ENCODE results near the gene UMPS.

UMPS gene

GRCh38 chr3:124764746-124765145 lies 34.5 kb downstream of the UMPS start:
- DNase-seq, result no peak

DNA sequence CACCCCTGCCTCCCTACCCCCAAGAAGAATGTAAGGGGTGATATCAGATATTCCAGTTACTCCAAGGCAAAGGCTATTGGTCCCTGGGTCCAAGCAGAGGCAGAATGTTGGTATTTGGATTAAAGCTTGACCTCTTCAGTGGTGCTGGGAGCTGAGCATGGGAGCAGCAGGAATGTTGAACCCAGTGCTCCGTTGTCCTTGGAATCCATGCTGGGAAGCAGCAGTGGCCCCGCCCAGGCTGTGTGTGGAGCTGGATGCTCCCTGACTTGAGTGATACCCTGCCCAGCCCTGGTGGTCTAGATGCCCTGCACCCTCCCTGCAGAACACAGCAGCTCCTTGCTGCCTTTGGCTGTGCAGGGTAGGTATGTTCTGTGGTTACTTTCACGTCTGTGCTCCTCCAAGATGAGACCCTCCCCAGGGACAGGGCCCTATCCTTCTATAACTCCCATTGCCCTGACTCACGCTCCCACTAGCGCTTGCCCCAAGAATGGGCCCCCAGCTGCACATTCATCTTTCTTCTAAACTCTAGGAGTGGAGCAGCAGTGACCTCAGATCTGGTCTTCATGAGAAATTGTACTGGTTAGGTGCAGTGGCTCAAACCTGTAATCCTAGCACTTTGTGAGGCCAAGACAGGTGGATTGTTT lies 35.1 kb downstream of the UMPS start:
- no peak for DNase-seq

DNA sequence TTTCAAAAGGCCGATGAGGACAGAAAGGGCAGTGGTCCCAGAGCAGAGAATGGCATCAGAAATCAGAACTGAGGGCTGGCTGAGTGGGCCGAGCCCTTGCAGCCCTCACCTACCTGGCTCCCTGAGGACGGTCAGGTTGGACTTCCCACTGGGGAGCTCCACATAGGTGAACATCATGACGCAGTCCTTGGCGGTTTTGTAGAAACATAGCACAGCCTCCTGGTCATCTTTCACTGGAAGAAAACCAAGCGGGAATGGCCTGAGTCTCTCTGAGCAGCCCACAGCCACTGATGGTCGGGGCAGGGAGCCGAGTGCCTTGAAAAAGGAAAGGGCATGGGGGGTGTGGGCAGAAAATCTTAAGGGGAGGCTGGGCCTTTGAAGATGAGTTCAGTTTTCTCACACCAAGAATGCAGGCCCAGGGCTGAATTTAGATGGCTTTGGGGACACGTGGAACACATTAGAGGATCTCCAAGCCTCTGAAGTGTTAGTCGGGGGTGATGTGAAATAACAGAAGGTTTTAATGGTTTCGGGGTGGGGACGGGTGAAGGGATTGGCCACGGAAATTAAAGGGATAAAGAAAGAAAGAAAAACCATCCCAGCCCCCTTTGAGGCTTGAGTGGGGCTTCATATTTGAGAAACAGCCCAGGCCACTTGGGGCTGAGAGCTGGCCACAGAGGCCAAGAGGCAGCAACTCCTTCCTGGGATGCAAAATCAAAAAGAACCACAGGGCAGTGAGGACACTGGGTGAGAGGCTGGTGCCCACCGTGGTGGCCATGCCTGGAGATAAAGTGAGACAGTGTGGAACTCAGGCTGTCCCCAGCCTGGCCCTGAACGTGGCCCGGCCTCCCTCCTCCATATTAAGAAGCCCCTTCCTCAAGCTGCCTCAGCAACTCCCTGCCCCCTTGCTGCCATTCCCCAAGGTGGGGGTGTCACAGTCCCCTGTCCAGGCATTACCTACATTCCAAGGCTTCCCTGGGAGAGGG lies 36.2 kb downstream of the UMPS start:
- DNase-seq, result no peak

DNA sequence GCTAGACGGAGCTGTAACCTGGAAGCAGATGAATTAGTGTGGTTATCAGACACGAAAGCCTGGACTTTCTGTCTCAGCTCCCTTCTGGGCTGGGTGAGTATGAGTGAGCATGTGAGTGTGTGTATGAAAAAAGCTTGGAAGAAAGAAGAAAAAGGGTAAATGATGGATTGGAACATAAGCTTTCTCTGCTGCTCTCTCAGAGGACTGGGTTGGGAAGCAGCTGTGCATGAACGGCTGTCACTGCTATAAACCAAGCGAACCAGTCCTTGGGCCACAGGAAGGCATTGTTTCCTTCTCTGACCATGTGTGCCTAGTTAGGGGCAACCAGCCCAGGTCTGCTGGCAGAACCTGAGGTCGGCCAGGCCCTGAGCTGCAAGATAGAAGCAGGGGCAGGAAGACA lies 37.0 kb downstream of the UMPS start:
- no peak for DNase-seq

- DNase-seq, result no peak
These were observed 37.4 kb downstream of the UMPS start for GRCh38 chr3:124767691-124768090.

DNA sequence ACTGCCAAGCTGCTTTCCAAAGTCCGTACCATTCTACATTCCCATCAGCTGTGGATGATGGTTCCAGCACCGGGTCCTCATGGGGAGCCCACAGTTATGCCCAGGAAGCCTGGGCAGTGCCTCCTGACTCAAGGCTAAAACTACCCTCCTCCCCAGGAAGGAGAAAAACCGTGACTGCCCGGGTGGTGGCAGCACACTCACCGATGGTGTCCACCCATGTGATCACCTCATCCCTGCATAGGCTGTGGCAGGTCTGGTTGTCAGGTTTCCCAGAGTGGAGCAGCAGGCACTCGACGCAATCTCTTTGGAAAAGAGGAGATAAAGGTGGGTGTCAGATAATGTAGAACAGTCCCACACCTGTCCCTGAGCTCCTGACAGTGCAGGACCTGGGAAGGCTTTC lies 38.6 kb downstream of the UMPS start:
- no peak for DNase-seq

DNA sequence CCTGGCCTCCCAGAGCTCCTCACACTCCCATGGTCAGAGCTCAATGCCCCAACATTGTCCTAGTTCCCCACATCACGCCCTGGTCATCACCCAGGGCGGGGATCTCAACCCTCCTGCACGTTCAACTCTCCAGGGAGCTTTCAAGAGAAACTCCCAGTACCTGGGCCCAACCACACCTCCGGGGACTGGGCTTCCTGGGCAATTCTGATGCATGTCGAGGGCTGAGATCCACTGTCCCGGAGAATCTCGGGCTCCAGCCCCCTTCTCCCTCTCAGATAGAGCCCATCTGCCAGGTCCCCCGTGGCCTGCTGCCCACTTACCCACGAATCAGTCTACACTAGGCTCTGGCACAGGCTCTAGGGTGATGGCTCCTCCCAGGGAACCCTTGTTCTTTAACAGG lies 39.2 kb downstream of the UMPS start:
- no peak for DNase-seq

- no peak for DNase-seq
These were observed 40.3 kb downstream of the UMPS start for GRCh38 chr3:124770336-124771082.

GRCh38 chr3:124771083-124771445 lies 40.8 kb downstream of the UMPS start:
- no peak for DNase-seq

GRCh38 chr3:124772081-124772831 lies 42.0 kb downstream of the UMPS start:
- no peak for DNase-seq

GRCh38 chr3:124773351-124774326 lies 43.4 kb downstream of the UMPS start:
- DNase-seq, result no peak

- no peak for DNase-seq
These were observed 44.1 kb downstream of the UMPS start for GRCh38 chr3:124774327-124774718.

DNA sequence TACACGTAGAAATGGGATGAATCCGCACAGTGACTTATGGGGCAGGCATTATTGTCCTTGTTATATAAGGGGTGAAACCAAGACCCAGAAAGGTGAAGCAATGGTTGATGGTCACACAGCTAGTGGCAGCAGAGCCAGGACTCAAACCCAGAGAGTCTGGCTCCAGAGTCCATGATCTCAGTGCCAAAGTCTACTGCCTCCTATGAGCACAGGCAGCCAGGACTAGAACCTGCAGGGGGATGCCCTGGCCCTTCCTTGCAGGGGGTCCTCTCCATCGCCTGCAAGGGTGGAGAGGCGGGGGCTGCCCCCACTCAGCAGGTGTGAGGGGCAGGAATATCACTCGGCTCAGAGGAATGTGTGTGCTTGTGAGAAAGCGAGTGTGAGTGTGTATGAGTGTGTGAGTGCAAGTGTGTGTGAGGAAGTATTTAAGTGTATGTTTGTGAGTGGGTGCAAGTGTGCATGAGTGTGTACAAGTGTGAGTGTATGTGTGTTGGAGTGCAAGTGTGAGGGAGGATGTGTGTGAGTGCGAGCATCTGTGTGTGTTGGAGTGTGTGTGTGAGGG lies 44.7 kb downstream of the UMPS start:
- no peak for DNase-seq

DNA sequence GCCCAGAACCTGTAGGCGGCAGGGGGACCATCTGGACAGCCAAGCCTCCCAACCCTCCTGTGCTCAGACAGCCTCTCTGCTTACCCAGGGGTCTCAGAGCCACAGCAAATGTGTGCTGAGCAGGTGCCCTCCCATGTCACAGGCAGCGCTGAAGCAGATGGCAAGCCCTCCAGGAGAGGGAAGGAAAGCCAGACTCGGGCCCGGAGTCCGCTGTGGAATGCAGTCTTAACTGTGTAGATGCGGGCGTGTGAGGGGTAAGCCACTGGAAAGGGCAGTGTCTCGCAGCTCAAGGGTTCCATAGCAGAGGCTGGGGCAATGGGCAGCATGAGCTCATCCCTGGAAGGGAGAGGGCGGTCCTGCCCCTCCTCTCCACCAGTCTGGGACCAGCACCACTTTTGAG lies 45.6 kb downstream of the UMPS start:
- no peak for DNase-seq

DNA sequence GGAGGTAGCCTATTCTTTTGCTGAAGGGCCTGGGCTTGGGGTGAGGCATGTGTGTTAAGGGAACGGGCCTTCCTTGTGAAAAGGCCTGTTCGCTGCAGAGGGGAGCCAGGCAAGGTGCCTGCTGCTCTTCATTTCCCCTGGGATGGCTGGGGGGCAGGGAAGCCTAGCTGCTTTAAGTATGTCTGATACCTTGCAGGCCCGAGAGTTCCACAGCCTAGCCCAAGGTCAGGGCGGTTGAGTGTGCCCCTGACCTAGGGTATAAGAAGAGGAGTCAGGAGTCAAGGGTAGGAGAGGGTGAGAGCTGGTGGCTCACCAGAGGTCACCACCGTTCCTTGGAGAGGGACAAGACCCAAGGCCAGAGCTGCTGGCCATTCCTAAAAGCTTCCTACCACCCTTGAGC lies 46.6 kb downstream of the UMPS start:
- no peak for DNase-seq

DNA sequence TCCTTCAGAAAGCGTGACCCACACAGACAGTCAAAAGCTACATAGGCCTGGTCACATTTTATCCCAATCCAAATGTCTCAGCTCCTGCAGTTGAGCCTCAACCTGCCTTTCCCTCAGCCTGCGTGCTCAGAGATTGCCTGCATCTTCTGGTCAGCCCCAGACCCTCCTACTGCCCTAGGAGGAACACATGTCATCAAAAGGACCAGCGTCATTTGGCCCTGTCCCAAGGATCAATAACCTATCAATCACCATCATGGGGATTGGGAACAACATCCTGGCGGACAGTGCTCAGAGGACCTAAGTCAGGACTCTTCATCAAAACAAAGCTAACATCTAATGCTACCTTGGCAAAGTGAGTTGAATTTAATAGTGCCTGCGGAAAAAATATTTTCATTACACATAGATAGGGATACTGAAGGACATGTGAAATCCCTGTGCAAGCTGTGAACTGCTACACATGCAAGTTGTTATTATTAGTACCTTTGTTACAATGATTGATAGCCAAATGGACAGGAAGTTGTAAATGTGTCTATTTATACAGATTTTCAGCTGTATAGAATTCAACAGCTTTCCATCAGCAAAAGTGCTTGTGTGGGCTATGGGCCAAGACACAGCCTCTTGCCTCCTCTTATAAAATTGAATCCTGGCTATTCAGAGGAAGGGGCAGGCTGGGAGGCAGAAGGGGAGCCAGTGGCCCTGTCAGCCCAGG lies 47.7 kb downstream of the UMPS start:
- no peak for DNase-seq

DNA sequence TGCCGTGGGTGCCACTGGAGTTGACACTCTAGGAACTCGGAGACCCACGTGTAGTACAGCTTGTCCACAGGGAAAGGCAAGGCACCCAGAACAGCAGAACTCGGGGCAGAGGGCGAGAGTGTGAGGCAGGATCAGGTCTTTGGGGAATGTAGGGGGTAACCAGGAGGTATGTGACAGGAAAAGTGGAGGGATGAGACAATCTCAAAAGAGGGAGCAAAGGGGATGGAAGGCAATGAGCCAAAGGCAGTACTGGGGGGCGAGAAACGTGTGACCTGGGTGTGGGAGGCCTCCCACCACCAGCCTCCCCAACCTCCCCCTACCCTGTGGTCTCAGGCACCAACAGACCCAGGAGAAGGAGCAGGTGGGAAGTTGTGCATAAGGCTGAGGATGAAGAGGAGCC lies 48.9 kb downstream of the UMPS start:
- DNase-seq, result no peak

DNA sequence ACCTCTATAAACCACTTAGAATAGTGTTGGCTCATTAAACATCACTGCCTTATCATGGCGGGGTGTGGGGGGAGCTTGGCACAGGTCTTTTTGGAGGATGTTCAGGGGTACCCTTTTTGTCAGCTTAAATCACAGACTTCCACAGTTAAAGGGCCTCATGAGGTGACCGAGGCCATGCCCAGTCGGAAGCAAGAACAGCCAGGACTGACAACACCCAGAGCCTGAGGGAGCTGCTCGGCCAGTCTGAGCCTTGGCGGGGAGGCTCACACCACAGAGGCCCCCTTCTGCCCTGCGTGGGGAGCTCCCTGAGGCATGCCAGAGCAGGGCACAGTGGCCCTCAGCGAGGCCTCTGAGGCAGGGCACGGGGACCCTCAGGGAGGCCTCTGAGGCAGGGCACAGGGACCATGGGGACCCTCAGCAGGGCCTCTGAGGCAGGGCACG lies 49.5 kb downstream of the UMPS start:
- no peak for DNase-seq

DNA sequence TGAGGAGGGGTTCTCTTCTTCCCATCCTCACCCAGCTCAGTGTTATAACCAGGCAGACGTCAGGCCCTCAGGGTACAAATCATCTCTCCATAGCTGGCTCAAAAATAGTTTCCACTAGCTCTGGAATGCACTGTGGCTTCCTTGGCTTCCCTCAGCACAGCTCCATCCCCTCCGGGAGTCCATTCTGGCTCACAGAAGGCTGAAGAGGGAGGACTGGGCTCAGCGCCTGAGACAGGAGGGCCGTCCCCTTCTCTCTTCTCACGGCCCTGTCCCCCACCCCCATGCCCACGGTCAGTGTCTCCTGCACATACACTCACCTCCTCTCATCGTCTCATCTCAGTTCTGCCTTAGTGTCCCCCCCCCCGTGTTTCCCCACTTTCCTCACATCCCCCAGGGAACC lies 50.1 kb downstream of the UMPS start:
- no peak for DNase-seq

DNA sequence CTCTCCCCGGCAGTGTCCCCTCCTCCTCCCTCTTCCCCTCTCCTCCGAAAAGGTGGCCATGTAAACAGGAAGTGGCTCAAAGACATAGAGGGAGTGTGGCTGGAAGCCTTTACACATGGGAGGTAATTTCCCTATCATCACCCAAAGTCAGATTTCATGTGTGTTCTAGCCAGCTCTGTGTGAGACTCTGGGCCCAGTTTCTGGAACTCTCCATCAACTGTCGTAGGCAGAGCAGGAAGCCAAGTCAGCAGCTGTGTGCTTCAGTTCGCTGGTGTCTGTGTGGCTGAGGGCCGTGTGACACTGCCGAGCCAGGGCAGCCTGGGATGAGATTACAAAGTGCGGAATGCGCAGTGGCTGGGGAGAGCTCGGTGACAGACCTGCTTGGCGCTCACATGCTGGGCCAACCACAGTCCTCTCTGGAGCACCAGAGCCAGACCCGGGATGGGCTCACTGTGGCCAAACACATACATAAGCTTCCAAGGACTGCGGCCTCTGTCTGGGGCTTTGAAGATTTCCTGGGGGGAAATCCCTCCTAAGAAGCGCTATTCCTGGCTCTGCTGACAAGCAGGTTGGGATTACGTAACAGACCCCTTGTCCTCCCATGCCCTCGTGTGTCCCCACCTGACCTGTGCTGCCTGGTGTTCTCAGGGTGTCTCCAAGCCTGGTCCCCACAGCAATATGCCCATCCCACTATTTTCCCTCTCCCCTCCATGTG lies 50.7 kb downstream of the UMPS start:
- no peak for DNase-seq
